Tracheal epithelial cell (primary cell): Measurements from ENCODE around the gene SOAT1. TPM values are rescaled to one million over a fixed set of nuclear protein-coding genes. Genes with fewer than 3 reads are reported as not detected.

ENCODE experiments used
- total RNA-seq: library from RNA; depleted of rRNA; stranded (reverse); fragments of >200 nt; gene quantifications from 2 replicates; pipeline ENCODE4 v1.2.1, GENCODE V29; 2014

SOAT1 gene
- 11.9 and 29.6 TPM in 2 replicates for total RNA-seq

DNA sequence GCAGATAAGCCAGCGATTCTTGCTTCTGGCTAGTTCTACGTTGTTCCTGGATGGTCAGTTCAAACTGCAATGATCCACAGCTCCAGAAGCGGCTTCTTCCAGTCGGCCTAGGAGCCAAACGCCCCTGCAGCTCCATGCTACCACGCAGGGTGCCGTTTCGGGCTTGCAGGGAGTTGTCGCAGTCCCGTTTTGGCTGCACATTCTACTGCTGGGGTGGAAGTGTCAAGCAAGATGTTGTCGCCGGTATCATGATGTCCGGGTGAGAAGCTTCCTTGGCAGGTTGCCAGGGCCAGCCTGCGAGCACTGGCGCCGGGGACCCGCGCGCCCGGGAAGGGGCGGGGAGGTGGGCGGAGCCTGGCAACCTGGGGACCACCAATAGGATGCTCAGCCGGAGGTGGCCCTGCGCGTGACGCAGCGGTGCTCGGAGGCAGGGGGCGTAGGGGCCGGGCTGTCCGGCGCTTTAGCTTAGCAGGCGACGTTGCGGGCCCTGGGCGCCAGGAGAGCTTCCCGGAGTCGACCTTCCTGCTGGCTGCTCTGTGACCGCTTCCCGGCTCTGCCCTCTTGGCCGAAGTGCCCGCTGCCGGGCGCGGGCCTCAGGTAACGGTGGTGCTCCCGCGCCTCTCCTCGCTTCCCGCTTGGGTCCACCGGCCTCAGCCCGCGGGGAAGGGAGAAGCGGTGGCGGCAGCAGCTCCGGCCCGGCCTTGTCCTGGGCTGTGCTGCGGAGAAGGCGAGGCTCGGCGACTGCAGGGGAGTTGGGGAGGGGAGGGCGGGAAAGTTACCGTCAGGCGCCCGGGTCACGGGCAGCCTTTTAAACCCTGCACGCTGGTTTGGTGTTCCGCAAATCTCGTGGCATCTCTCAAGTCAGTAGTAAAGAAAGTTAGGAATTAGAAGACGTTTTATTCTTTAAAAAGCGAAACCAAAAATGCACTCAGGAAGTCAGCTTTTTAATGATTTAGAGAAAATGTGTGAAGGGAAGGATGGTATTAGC, at the start of gene SOAT1:
TSS of gene SOAT1 (plus strand) at position 458 of the 988 bp plus-strand sequence. CDS start 8,888 bp downstream, outside the sequence.

DNA sequence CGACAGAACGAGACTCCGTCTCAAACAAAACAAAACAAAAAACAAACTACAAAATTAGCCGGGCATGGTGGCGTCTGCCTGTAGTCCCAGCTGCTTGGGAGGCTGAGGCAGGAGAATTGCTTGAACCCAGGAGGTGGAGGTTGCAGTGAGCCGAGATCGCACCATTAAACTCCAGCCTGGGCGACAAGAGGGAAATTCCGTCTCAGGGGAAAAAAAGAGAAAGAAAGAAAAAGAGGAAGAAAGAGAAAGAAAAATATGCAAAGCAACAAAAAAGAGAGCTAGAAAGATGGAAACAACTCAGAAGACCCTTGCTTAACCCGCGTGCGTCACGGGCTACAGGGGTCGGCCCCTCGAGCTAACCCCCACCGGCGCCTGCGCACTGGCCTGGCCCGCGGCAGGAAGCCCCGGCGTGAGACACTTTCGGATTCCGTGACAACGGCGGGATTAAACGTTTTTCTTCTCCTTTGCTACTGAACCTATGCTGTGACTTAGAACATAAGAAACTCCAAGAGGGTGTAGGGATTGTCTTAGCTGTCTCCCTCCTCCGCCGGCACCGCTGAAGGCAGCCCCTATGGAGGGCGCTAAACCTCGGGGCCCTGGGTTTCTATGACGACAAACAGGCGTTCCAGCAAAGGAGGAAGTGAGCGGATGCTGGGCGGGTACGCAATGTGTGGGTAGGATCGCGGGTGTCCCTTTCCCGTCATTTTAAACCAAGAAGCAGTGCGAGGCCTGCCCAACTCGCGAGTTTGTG, 71.9 kb downstream of the SOAT1 start, which contains the start of gene AXDND1:
TSS of gene AXDND1 (plus strand) at position 630 of the 751 bp plus-strand sequence. CDS start 539 bp downstream, outside the sequence.

Other genes with a start within 250 kb of the SOAT1 start
- 36.1 and 40.7 TPM in 2 replicates for gene TOR3A, start 211.7 kb upstream of the SOAT1 start, total RNA-seq
- 22.0 and 42.7 TPM in 2 replicates for gene ABL2, start 64.1 kb upstream of the SOAT1 start, total RNA-seq
- 0.48 and 2.3 TPM in 2 replicates for gene AXDND1, start 72.2 kb downstream of the SOAT1 start, total RNA-seq